IMR-90 (cell line): ENCODE results near the gene ACSM4. TPM values are rescaled to one million over a fixed set of nuclear protein-coding genes. Genes with fewer than 3 reads are reported as not detected.

ENCODE experiments used
- ATAC-seq: fragments of 200-7000 bp; cut with Tn5 transposase; 2 replicates; pipeline ENCODE4 v1.9.1; 2020; ENCODE audit warnings: low read depth, mild to moderate bottlenecking, moderate library complexity
- BruUV-seq: library from RNA; stranded (reverse); fragments of 400-500 nt; replicated peaks from 2 replicates; lab custom pipeline; 2021; lab: Mats Ljungman, UMichigan
- CTCF ChIA-PET: fragments of 300-600 bp; formaldehyde crosslinking; extraction: SDS; loops from one replicate; lab custom pipeline; 2021; ENCODE audit warnings: antibody characterized with exemption; lab: Yijun Ruan, JAX
- POLR2A ChIA-PET: fragments of 300-600 bp; sonication (Branson Sonifier 250); formaldehyde crosslinking; loops from one replicate; lab custom pipeline; 2022; ENCODE audit warnings: antibody characterized with exemption; ENCODE audit not compliant: unreplicated experiment; lab: Charles Lee
- DNase-seq: peaks from one replicate; pipeline ENCODE4 v3.0.0; 2013
- H2AFZ ChIP-seq: replicated peaks from 2 replicates; pipeline ENCODE3; 2013; ENCODE audit warnings: low read length, mild to moderate bottlenecking; ENCODE audit not compliant: poor library complexity
- H2AK5ac ChIP-seq: 2 replicates; pipeline ENCODE4 v1.6.1; 2013; ENCODE audit warnings: low read depth, low read length, inconsistent platforms
- H2AK9ac ChIP-seq: replicated peaks from 2 replicates; pipeline ENCODE3; 2013; ENCODE audit warnings: mild to moderate bottlenecking, low read depth, low read length, moderate library complexity; ENCODE audit not compliant: poor library complexity
- H2BK120ac ChIP-seq: 2 replicates; pipeline ENCODE4 v1.6.1; 2013; ENCODE audit warnings: low read depth, low read length, inconsistent platforms
- H2BK15ac ChIP-seq: 3 replicates; pipeline ENCODE4 v1.6.1; 2013; ENCODE audit warnings: low read depth, low read length, inconsistent platforms
- H2BK20ac ChIP-seq: 2 replicates; pipeline ENCODE4 v1.6.1; 2013; ENCODE audit warnings: low read depth, mild to moderate bottlenecking, inconsistent platforms, low read length, moderate library complexity
- H2BK5ac ChIP-seq: 2 replicates; pipeline ENCODE4 v1.6.1; 2013; ENCODE audit warnings: mild to moderate bottlenecking, low read depth, low read length, inconsistent platforms; ENCODE audit not compliant: poor library complexity, severe bottlenecking
- H3K14ac ChIP-seq: replicated peaks from 2 replicates; pipeline ENCODE4 v1.6.1; 2013; ENCODE audit warnings: low read depth, low read length, inconsistent platforms
- H3K18ac ChIP-seq: 2 replicates; pipeline ENCODE4 v1.6.1; 2013; ENCODE audit warnings: low read depth, low read length, control low read depth
- H3K23ac ChIP-seq: 2 replicates; pipeline ENCODE4 v1.6.1; 2013; ENCODE audit warnings: low read depth, low read length, inconsistent platforms
- H3K27ac ChIP-seq: 2 replicates; pipeline ENCODE4 v1.5.1; 2013; ENCODE audit warnings: mild to moderate bottlenecking, control low read depth, low read length; ENCODE audit not compliant: insufficient read depth
- H3K27me3 ChIP-seq: 2 replicates; pipeline ENCODE4 v1.6.1; 2013; ENCODE audit warnings: low read length; ENCODE audit not compliant: control insufficient read depth, insufficient read depth
- H3K36me3 ChIP-seq: 2 replicates; pipeline ENCODE4 v1.6.1; 2013; ENCODE audit warnings: low read length, mixed read lengths; ENCODE audit not compliant: control insufficient read depth, insufficient read depth
- H3K4ac ChIP-seq: 2 replicates; pipeline ENCODE4 v1.6.1; 2013; ENCODE audit warnings: low read depth, low read length, inconsistent platforms
- H3K4me1 ChIP-seq: 2 replicates; pipeline ENCODE4 v1.6.1; 2013; ENCODE audit warnings: low read length, mixed read lengths; ENCODE audit not compliant: control insufficient read depth, insufficient read depth
- H3K4me2 ChIP-seq: 2 replicates; pipeline ENCODE4 v1.6.1; 2013; ENCODE audit warnings: low read depth, mild to moderate bottlenecking, control low read depth, low read length, moderate library complexity
- H3K4me3 ChIP-seq: 2 replicates; pipeline ENCODE4 v1.5.1; 2013; ENCODE audit warnings: low read depth, mild to moderate bottlenecking, control low read depth, low read length, moderate library complexity; ENCODE audit not compliant: insufficient read depth
- H3K56ac ChIP-seq: 2 replicates; pipeline ENCODE4 v1.6.1; 2013; ENCODE audit warnings: low read length, inconsistent platforms; ENCODE audit not compliant: insufficient read depth; ENCODE audit errors: extremely low read depth
- H3K79me1 ChIP-seq, 2 experiments: 2 replicates each; pipeline ENCODE4 v1.6.1; 2013; ENCODE audit warnings: low read length in 2 of 2, inconsistent platforms in 1 of 2, low read depth in 1 of 2
- H3K9ac ChIP-seq: 2 replicates; pipeline ENCODE4 v1.6.1; 2013; ENCODE audit warnings: low read depth, low read length, control low read depth
- H3K9me1 ChIP-seq: 2 replicates; pipeline ENCODE4 v1.6.1; 2013; ENCODE audit warnings: low read length, inconsistent platforms; ENCODE audit not compliant: insufficient read depth
- H3K9me3 ChIP-seq: 2 replicates; pipeline ENCODE4 v1.6.1; 2013; ENCODE audit warnings: low read length; ENCODE audit not compliant: control insufficient read depth, insufficient read depth
- H4K20me1 ChIP-seq: 2 replicates; pipeline ENCODE4 v1.6.1; 2013; ENCODE audit warnings: low read length, inconsistent platforms; ENCODE audit not compliant: insufficient read depth
- H4K5ac ChIP-seq: 2 replicates; pipeline ENCODE4 v1.6.1; 2013; ENCODE audit warnings: mild to moderate bottlenecking, low read depth, low read length, control low read depth
- H4K8ac ChIP-seq, 2 experiments: 2 replicates each; pipeline ENCODE4 v1.6.1; 2013; ENCODE audit warnings: low read depth in 2 of 2, low read length in 2 of 2, control low read depth in 1 of 2, inconsistent platforms in 1 of 2
- H4K91ac ChIP-seq: 2 replicates; pipeline ENCODE4 v1.6.1; 2013; ENCODE audit warnings: low read depth, low read length, inconsistent platforms; ENCODE audit not compliant: insufficient read depth
- NFE2L2 ChIP-seq: fragments of 150-350 bp; IDR thresholded peaks from 2 replicates; pipeline ENCODE4 v1.6.1; 2016; ENCODE audit warnings: low read depth, mild to moderate bottlenecking, low read length
- RCOR1 ChIP-seq: IDR thresholded peaks from 2 replicates; pipeline ENCODE4 v1.6.1; 2012; ENCODE audit warnings: mild to moderate bottlenecking, low read length, improper control_type of control experiment; ENCODE audit not compliant: insufficient replicate concordance
- WGBS, 2 experiments: methylation state at CpG; one replicate each; pipeline versions ENCODE4 v1.1.5 to v1.1.7; 2013; ENCODE audit warnings: missing lambda C conversion rate in 2 of 2; ENCODE audit not compliant: insufficient read length in 1 of 2; ENCODE audit errors: extremely low coverage in 2 of 2; 5-methylcytosine and 5-hydroxymethylcytosine counted together
- dilution Hi-C: fragments of 300-500 bp; cut with HindIII; formaldehyde crosslinking; loops from one replicate; pipeline ENCODE4 v1.14.3; 2018; ENCODE audit warnings: low sequenced_read_pairs; ENCODE audit not compliant: unreplicated experiment
- in situ Hi-C: fragments of 300-500 bp; cut with MboI; formaldehyde crosslinking; loops from 3 replicates; pipeline ENCODE4 v1.14.3; 2019; ENCODE audit warnings: low sequenced_read_pairs, inconsistent platforms, mixed read lengths
- intact Hi-C: fragments of 100-400 bp; cut with micrococcal nuclease; formaldehyde crosslinking; loops from 2 replicates; pipeline ENCODE4 v1.10.0; 2022
- polyA plus RNA-seq, 3 experiments: library from polyadenylated mRNA; depleted of rRNA; stranded (reverse); fragments of >200 nt; gene quantifications; 2 replicates each; pipeline ENCODE4 v1.2.3, GENCODE V29; 2012; ENCODE audit warnings: low replicate concordance in 1 of 3
- total RNA-seq: library from RNA; depleted of rRNA; stranded (reverse); fragments of >200 nt; gene quantifications from 2 replicates; pipeline ENCODE4 v1.2.3, GENCODE V29; 2012

The ACSM4 gene
- total and polyA plus RNA-seq, 2 of the 4 experiments (the other 2 are of a cell fraction): not detected

- Histone ChIP-seq H4K5ac (no peak overlapping the region), H4K8ac (no peak overlapping the region), H2BK20ac (no peak overlapping the region), H3K18ac (no peak overlapping the region), H2BK15ac (no peak overlapping the region), H3K9me3 (no peaks in the 10 kb centered on the region), H2AFZ (no peak overlapping the region), H3K4me2 (no peak overlapping the region), H3K9me1 (no peaks in the 10 kb centered on the region), H3K14ac (no peak overlapping the region), H2BK5ac (no peak overlapping the region), H4K20me1 (no peaks in the 10 kb centered on the region), H3K27ac (no peak overlapping the region), H3K79me1 (no peaks in the 10 kb centered on the region), H4K91ac (no peak overlapping the region), H3K56ac (no peak overlapping the region), H3K27me3 (no peaks in the 10 kb centered on the region), H2AK5ac (no peak overlapping the region), H3K36me3 (no peaks in the 10 kb centered on the region), H3K4me1 (no peaks in the 10 kb centered on the region), H3K23ac (no peak overlapping the region), H2BK120ac (no peak overlapping the region), H3K4me3 (no peak overlapping the region), H3K4ac (no peak overlapping the region), H2AK9ac (no peak overlapping the region), H3K9ac (no peak overlapping the region)
- ATAC-seq (no peak), DNase-seq (no peak)
- intact Hi-C loops (no loop called here), dilution Hi-C loops (no loop called here), in situ Hi-C loops (no loop called here)
- TF ChIP-seq NFE2L2 (no peak), RCOR1 (no peak)
- no CpG with 5 or more reads among the region's 2 CpGs for WGBS, 2 experiments
- ChIA-PET CTCF (interaction anchor here (0.6 kb wide), 1 partner anchor 15 kb away, joined by 3 read pairs; no protein-coding TSS in a partner anchor), POLR2A (no interaction called here)
- BruUV-seq: no TSS peak
Measured at GRCh38 chr12:7321624-7322023, 17.8 kb downstream of the ACSM4 start.
